D721Med (cell line): ENCODE data around the gene GRK1.

Source experiments
- DNase-seq: peaks from one replicate; pipeline ENCODE4 v3.0.0; 2011; ENCODE audit warnings: low spot score; ENCODE audit not compliant: insufficient read length
- FAIRE-seq: peaks from 2 replicates; lab custom pipeline; 2011; peaks lifted over from hg19 to GRCh38; lab: Jason Lieb, UNC
- TF ChIP-seq, protein P1 (sequence below): IDR thresholded peaks from 2 replicates; pipeline ENCODE4 v1.5.1; 2012; ENCODE audit warnings: mild to moderate bottlenecking, control low read depth; ENCODE audit not compliant: insufficient read depth; ENCODE audit errors: missing control alignments

The GRK1 gene

DNA sequence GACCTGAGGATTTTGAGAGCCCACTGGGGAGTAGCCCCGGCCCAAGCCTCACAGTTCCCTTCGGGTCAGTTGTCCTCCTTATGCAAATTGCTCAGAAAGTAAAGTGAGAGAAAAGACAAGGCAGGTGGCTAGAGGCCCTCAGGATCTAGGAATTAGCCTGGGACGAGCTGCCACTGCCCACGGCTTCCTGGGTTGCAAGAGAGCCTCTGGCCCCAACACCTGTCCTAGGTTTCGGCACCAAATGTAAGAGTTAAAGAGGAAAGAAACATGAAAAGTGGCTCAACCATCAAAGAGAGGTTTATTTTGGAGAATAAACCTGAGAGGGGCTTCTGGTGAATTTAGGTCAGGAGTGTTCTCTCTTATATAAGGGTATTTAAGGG, 117.6 kb downstream of the GRK1 start:
- TF ChIP-seq, protein P1, sequence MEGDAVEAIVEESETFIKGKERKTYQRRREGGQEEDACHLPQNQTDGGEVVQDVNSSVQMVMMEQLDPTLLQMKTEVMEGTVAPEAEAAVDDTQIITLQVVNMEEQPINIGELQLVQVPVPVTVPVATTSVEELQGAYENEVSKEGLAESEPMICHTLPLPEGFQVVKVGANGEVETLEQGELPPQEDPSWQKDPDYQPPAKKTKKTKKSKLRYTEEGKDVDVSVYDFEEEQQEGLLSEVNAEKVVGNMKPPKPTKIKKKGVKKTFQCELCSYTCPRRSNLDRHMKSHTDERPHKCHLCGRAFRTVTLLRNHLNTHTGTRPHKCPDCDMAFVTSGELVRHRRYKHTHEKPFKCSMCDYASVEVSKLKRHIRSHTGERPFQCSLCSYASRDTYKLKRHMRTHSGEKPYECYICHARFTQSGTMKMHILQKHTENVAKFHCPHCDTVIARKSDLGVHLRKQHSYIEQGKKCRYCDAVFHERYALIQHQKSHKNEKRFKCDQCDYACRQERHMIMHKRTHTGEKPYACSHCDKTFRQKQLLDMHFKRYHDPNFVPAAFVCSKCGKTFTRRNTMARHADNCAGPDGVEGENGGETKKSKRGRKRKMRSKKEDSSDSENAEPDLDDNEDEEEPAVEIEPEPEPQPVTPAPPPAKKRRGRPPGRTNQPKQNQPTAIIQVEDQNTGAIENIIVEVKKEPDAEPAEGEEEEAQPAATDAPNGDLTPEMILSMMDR, result no peak
- FAIRE-seq, result no peak
- DNase-seq, result no peak

DNA sequence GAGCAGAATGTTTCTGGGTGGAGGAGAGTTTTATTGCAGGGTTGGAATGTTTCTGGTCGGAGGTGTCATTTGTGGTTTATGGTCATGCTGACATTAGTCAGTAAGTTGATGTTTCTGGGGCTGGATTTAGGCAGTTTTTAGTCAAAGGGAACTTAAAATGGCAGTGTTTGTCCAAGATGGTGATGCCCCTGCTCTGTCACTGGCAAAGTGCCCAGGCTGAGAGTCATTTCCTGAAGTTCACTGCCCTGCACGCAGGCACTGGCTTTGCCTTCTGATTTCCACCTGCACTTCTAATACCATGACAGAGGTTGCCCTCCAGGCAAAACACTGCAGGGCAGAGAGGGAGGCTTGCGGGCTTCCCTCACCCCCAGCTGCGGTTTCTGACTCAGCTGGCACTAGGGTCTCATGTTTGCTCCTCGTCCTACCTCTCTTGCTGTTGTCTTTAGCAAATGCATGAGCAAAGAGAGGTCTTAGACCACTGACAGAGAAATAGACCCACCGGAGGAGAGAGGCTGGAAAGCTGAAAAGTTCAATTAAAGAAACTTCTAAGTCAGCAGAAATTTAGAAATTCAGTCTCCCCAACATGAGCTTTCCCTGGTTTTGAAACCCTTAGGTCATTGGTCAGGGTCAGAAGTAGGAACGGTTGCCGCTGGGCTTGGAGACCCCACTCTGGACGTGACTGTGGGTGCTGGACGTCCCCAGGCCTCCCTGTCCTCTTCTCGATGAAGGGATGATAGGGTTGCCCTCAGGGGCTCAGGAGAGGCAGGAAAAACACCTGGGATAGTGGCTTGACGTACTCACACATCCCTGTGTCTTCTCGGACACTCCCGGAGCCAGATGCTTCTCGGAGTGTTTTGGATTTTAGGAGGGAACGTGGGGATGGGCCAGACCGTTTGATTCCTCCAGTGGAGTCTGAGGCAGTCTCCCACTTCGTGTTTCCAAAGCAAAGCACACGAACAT, 118.3 kb downstream of the GRK1 start:
- DNase-seq, result no peak
- TF ChIP-seq, protein P1, result no peak
- no peak for FAIRE-seq

DNA sequence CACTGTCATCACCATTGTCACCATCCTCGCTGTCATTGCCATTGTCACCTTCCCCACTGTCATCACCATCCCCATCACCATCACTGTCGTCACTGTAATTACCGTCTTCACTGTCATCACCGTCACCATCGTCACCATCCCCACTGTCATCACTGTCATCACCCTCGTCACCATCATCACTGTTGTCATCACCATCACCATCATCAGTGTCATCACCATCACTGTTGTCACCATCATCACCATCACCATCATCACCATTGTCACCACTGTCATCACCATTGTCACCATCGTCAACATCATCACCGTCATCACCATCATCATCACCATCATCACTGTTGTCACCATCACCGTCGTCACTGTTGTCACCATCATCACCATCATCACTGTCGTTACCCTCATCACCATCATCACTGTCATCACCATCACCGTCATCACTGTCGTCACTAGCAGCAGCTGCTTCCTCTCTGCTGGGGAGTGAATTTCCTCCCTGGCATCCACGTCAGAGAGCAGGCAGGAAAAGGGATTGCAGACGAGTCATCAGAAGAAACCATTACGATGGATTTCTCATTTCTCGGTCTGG, 119.3 kb downstream of the GRK1 start:
- TF ChIP-seq, protein P1, result no peak
- FAIRE-seq (no peak), DNase-seq (no peak)
